Endothelial cell of umbilical vein (primary cell): ENCODE measurements around the gene ITGA11. TPM values are rescaled to one million over a fixed set of nuclear protein-coding genes. Genes with fewer than 3 reads are reported as not detected.

Source experiments
- BruUV-seq: library from RNA; stranded (reverse); fragments of 400-500 nt; replicated peaks from 2 replicates; lab custom pipeline; 2021; lab: Mats Ljungman, UMichigan
- CTCF ChIA-PET: fragments of 300-600, 350-600 bp; sonication (Branson Sonifier 250); formaldehyde crosslinking; loops from one replicate; lab custom pipeline; 2021; ENCODE audit warnings: antibody characterized with exemption, inconsistent platforms; lab: Charles Lee
- POLR2A ChIA-PET: fragments of 300-600, 350-600 bp; sonication (Branson Sonifier 250); formaldehyde crosslinking; loops from one replicate; lab custom pipeline; 2021; ENCODE audit warnings: antibody characterized with exemption, inconsistent platforms; lab: Charles Lee
- DNase-seq: peaks from one replicate; pipeline ENCODE4 v3.0.0-alpha.2; 2011; ENCODE audit warnings: low read depth, low spot score
- FAIRE-seq: peaks from 2 replicates; lab custom pipeline; 2011; peaks lifted over from hg19 to GRCh38; lab: Jason Lieb, UNC
- H2AFZ ChIP-seq: 2 replicates; pipeline ENCODE4 v1.6.0; 2012; ENCODE audit warnings: low read depth, low read length, control low read depth, inconsistent platforms
- H3K27ac ChIP-seq: 2 replicates; pipeline ENCODE4 v1.5.1; 2011; ENCODE audit warnings: low read depth, mild to moderate bottlenecking, control low read depth, low read length, moderate library complexity; ENCODE audit not compliant: insufficient read depth
- H3K27me3 ChIP-seq, 2 experiments: 2 replicates each; pipeline versions ENCODE4 v1.6.0 to v1.6.1; 2011; ENCODE audit warnings: low read length in 2 of 2, mixed read lengths in 1 of 2; ENCODE audit not compliant: control insufficient read depth in 2 of 2, insufficient read depth in 2 of 2
- H3K36me3 ChIP-seq, 2 experiments: 2 replicates in 1 of 2; 3 replicates in 1 of 2; pipeline ENCODE4 v1.5.1; 2011; ENCODE audit warnings: low read length in 2 of 2, mild to moderate bottlenecking in 1 of 2, moderate library complexity in 1 of 2; ENCODE audit not compliant: control insufficient read depth in 2 of 2, insufficient read depth in 2 of 2; ENCODE audit errors: extremely low read depth in 1 of 2
- H3K4me1 ChIP-seq: 3 replicates; pipeline ENCODE4 v1.5.1; 2011; ENCODE audit warnings: mild to moderate bottlenecking, low read length; ENCODE audit not compliant: control insufficient read depth, insufficient read depth; ENCODE audit errors: extremely low read depth
- H3K4me2 ChIP-seq: 2 replicates; pipeline ENCODE4 v1.6.1; 2011; ENCODE audit warnings: low read length, control low read depth, mixed read lengths; ENCODE audit not compliant: insufficient read depth
- H3K4me3 ChIP-seq, 3 experiments: fragments of 200-600 bp in 1 of 3; sonication (generic), shearing (Covaris generic) in 1 of 3; replicated peaks in 1 of 3; 2 replicates each; pipeline ENCODE4 v1.5.1; 2011 to 2016; ENCODE audit warnings: control low read depth in 3 of 3, low read length in 3 of 3, mild to moderate bottlenecking in 2 of 3, inconsistent platforms in 1 of 3, low read depth in 1 of 3, moderate library complexity in 1 of 3; ENCODE audit not compliant: insufficient read depth in 1 of 3
- H3K79me2 ChIP-seq: 2 replicates; pipeline ENCODE4 v1.6.0; 2012; ENCODE audit warnings: low read length, inconsistent platforms; ENCODE audit not compliant: control insufficient read depth, insufficient read depth
- H3K9ac ChIP-seq: replicated peaks from 2 replicates; pipeline ENCODE3; 2011; ENCODE audit warnings: low read length, control low read depth; ENCODE audit not compliant: insufficient read depth; ENCODE audit errors: extremely low read depth
- H3K9me1 ChIP-seq: replicated peaks from 3 replicates; pipeline ENCODE4 v1.6.0; 2011; ENCODE audit warnings: mild to moderate bottlenecking, low read length; ENCODE audit not compliant: control insufficient read depth, insufficient read depth; ENCODE audit errors: extremely low read depth
- H3K9me3 ChIP-seq: replicated peaks from 2 replicates; pipeline ENCODE4 v1.5.1; 2012; ENCODE audit warnings: low read length, inconsistent platforms; ENCODE audit not compliant: control insufficient read depth, insufficient read depth
- H4K20me1 ChIP-seq: replicated peaks from 2 replicates; pipeline ENCODE3; 2011; ENCODE audit warnings: mild to moderate bottlenecking, low read length; ENCODE audit not compliant: control insufficient read depth, insufficient read depth; ENCODE audit errors: extremely low read depth
- CTCF ChIP-seq, 2 donors: IDR thresholded peaks; 1 replicate in 1 of 2; 2 replicates in 1 of 2; pipeline ENCODE4 v1.5.1; 2011; ENCODE audit warnings: low read length in 2 of 2, mild to moderate bottlenecking in 2 of 2, moderate library complexity in 2 of 2, control low read depth in 1 of 2, inconsistent platforms in 1 of 2, low read depth in 1 of 2; ENCODE audit not compliant: insufficient read depth in 1 of 2; ENCODE audit errors: extremely low read depth in 1 of 2
- EZH2 ChIP-seq: IDR thresholded peaks from 2 replicates; pipeline ENCODE4 v1.6.1; 2012; ENCODE audit warnings: borderline replicate concordance, low read depth, mild to moderate bottlenecking, moderate library complexity, low read length, inconsistent platforms; ENCODE audit not compliant: severe bottlenecking
- FOS ChIP-seq: IDR thresholded peaks from 2 replicates; pipeline ENCODE4 v1.6.1; 2011; ENCODE audit warnings: mild to moderate bottlenecking, low read length, moderate library complexity, borderline replicate concordance; ENCODE audit not compliant: insufficient read depth
- GATA2 ChIP-seq: IDR thresholded peaks from 2 replicates; pipeline ENCODE4 v1.7.0; 2011; ENCODE audit warnings: low read depth, mild to moderate bottlenecking, moderate library complexity, mixed read lengths, low read length; ENCODE audit not compliant: insufficient read length, insufficient read depth
- JUN ChIP-seq: IDR thresholded peaks from 2 replicates; pipeline ENCODE4 v1.6.1; 2011; ENCODE audit warnings: borderline replicate concordance, low read depth; ENCODE audit not compliant: insufficient read length, insufficient read depth
- MAX ChIP-seq: IDR thresholded peaks from 2 replicates; pipeline ENCODE4 v1.6.1; 2011; ENCODE audit not compliant: insufficient read depth, insufficient read length
- MYC ChIP-seq: IDR thresholded peaks from one replicate; pipeline ENCODE4 v1.6.1; 2011; ENCODE audit warnings: mild to moderate bottlenecking, low read depth, low read length
- POLR2A ChIP-seq: IDR thresholded peaks from 2 replicates; pipeline ENCODE4 v1.6.1; 2012; ENCODE audit warnings: low read depth, mild to moderate bottlenecking, control low read depth, low read length
- POLR2AphosphoS5 ChIP-seq: IDR thresholded peaks from 2 replicates; pipeline ENCODE4 v1.6.1; 2012; ENCODE audit warnings: low read depth, mild to moderate bottlenecking, control low read depth, low read length, moderate library complexity; ENCODE audit not compliant: insufficient read depth
- dilution Hi-C: fragments of 300-500 bp; cut with MboI; formaldehyde crosslinking; loops from one replicate; pipeline ENCODE4 v1.15.0; 2019; ENCODE audit warnings: low sequenced_read_pairs; ENCODE audit not compliant: extremely low pct_ligation_motif_present
- intact Hi-C: fragments of 100-400 bp; cut with micrococcal nuclease; formaldehyde crosslinking; loops from one replicate; pipeline ENCODE4 v1.10.0; 2022
- polyA plus RNA-seq, 4 experiments: library from polyadenylated mRNA; depleted of rRNA in 3 of 4; stranded (reverse) in 3 of 4; unstranded in 1 of 4; fragments of >200 nt; gene quantifications; 2 replicates each; pipeline versions ENCODE4 v1.2.1 to v1.2.3, GENCODE V29; 2011 to 2012; ENCODE audit warnings: missing spikeins in 1 of 4
- total RNA-seq: library from RNA; stranded (reverse); gene quantifications from 2 replicates; pipeline ENCODE4 v1.2.3, GENCODE V29; 2021

The ITGA11 gene
- total and polyA plus RNA-seq, 2 donors (not counting 3 experiments of a cell fraction or from before 2014, with no cell fraction given) = 0.18 to 1.0 TPM

GRCh38 chr15:68301301-68301700, 130.7 kb downstream of the ITGA11 start:
- peaks cover under 1% of the 10 kb centered on the region for H3K4me1 ChIP-seq
- no peak overlapping the region for H2AFZ ChIP-seq
- H3K27ac ChIP-seq = no peak overlapping the region
- H3K9me1 ChIP-seq = no peaks in the 10 kb centered on the region
- H3K36me3 ChIP-seq = no peaks in the 10 kb centered on the region
- CTCF ChIA-PET = no interaction called here
- intact Hi-C loops (no loop called here), dilution Hi-C loops (no loop called here)
- no peak for TF ChIP-seq GATA2
- no peak for TF ChIP-seq JUN
- TF ChIP-seq FOS = no peak
- no peak for TF ChIP-seq EZH2
- TF ChIP-seq POLR2AphosphoS5 = no peak
- TF ChIP-seq MYC = no peak
- H3K9me3 ChIP-seq = no peaks in the 10 kb centered on the region
- no peak overlapping the region for H3K4me2 ChIP-seq
- FAIRE-seq = no peak
- H3K27me3 ChIP-seq = no peaks in the 10 kb centered on the region
- POLR2A ChIA-PET = no interaction called here
- H3K79me2 ChIP-seq = no peaks in the 10 kb centered on the region
- no peak overlapping the region for H3K4me3 ChIP-seq
- BruUV-seq = no TSS peak
- H3K9ac ChIP-seq = no peak overlapping the region
- DNase-seq = no peak
- H4K20me1 ChIP-seq = no peaks in the 10 kb centered on the region

- BruUV-seq = no TSS peak
- TF ChIP-seq EZH2 (no peak), CTCF (IDR thresholded peaks at IDR 0.05; ENCODE audit: extremely low read depth in 1 of 2, insufficient read depth in 1 of 2, low read depth in 1 of 2, low read length in 2 of 2) (no peak), POLR2A (no peak), MYC (no peak), GATA2 (no peak), JUN (no peak), POLR2AphosphoS5 (no peak), FOS (no peak), MAX (no peak)
- Histone ChIP-seq H3K9me3 (no peaks in the 10 kb centered on the region), H4K20me1 (no peaks in the 10 kb centered on the region), H2AFZ (no peak overlapping the region), H3K9me1 (no peaks in the 10 kb centered on the region), H3K4me2 (no peak overlapping the region), H3K27ac (no peak overlapping the region), H3K36me3 (no peaks in the 10 kb centered on the region), H3K27me3 (no peaks in the 10 kb centered on the region), H3K9ac (no peak overlapping the region), H3K4me3 (no peak overlapping the region), H3K4me1 (no peaks in the 10 kb centered on the region), H3K79me2 (no peaks in the 10 kb centered on the region)
- DNase-seq (no peak), FAIRE-seq (no peak)
- POLR2A ChIA-PET = no interaction called here
- CTCF ChIA-PET = no interaction called here
- intact Hi-C loops = no loop called here
- dilution Hi-C loops = no loop called here
Observed at GRCh38 chr15:68300115-68300940, 131.6 kb downstream of the ITGA11 start.
